ENCODE data around the gene SLC35F3.

The SLC35F3 gene

GRCh38 chr1:233936422-233936821, 31.9 kb downstream of the SLC35F3 start:
- POLR2A ChIA-PET, result no interaction called here
- CTCF ChIA-PET, result no interaction called here

GRCh38 chr1:233936842-233937241, 32.4 kb downstream of the SLC35F3 start:
- Histone ChIP-seq H3K27me3 (replicated peaks in 2 of 5; ENCODE audit: control insufficient read depth in 4 of 5, insufficient read depth in 5 of 5, low read length in 4 of 5) (peaks cover 0 to 6% (median 2%) of the 10 kb centered on the region in 5 experiments), H3K36me3 (ENCODE audit: control insufficient read depth in 4 of 4, insufficient read depth in 4 of 4, low read length in 3 of 4) (no peaks in the 10 kb centered on the region), H3K4me1 (ENCODE audit: control extremely low read depth in 1 of 4, control insufficient read depth in 4 of 4, insufficient read depth in 4 of 4, low read length in 3 of 4) (no peaks in the 10 kb centered on the region), H3K4me3 (ENCODE audit: control insufficient read depth in 1 of 7, extremely low read depth in 1 of 7, insufficient read depth in 4 of 7, low read depth in 2 of 7, low read length in 6 of 7) (no peak overlapping the region), H3K27ac (ENCODE audit: insufficient read depth in 1 of 2, low read depth in 1 of 2, low read length in 2 of 2, poor library complexity in 1 of 2, severe bottlenecking in 2 of 2) (no peak overlapping the region), H3K9me3 (ENCODE audit: control extremely low read depth in 1 of 5, control insufficient read depth in 4 of 5, insufficient read depth in 2 of 5, low read depth in 1 of 5, low read length in 4 of 5) (no peaks in the 10 kb centered on the region)
- CTCF ChIA-PET, result no interaction called here
- WGBS (ENCODE audit: insufficient coverage), result 83% methylated on average over 3 of the region's 3 CpGs
- no peak for DNase-seq
- POLR2A ChIA-PET, result no interaction called here

More at GRCh38 chr1:233936422-233936821, 31.9 kb downstream of the SLC35F3 start:
- Histone ChIP-seq H3K27ac (ENCODE audit: insufficient read depth in 1 of 2, low read depth in 1 of 2, low read length in 2 of 2, poor library complexity in 1 of 2, severe bottlenecking in 2 of 2) (no peak overlapping the region), H3K27me3 (replicated peaks in 2 of 5; ENCODE audit: control insufficient read depth in 4 of 5, insufficient read depth in 5 of 5, low read length in 4 of 5) (peaks cover 0 to 6% (median 2%) of the 10 kb centered on the region in 5 experiments), H3K4me3 (ENCODE audit: control insufficient read depth in 1 of 7, extremely low read depth in 1 of 7, insufficient read depth in 4 of 7, low read depth in 2 of 7, low read length in 6 of 7) (no peak overlapping the region), H3K9me3 (ENCODE audit: control extremely low read depth in 1 of 5, control insufficient read depth in 4 of 5, insufficient read depth in 2 of 5, low read depth in 1 of 5, low read length in 4 of 5) (no peaks in the 10 kb centered on the region), H3K4me1 (ENCODE audit: control extremely low read depth in 1 of 4, control insufficient read depth in 4 of 4, insufficient read depth in 4 of 4, low read length in 3 of 4) (no peaks in the 10 kb centered on the region), H3K36me3 (ENCODE audit: control insufficient read depth in 4 of 4, insufficient read depth in 4 of 4, low read length in 3 of 4) (no peaks in the 10 kb centered on the region)
- DNase-seq, result no peak
- WGBS (ENCODE audit: insufficient coverage), result 100% methylated on average over 1 of the region's 1 CpG

GRCh38 chr1:233938476-233938875, 34.0 kb downstream of the SLC35F3 start:
- POLR2A ChIA-PET, result no interaction called here

GRCh38 chr1:233939451-233939850, 35.0 kb downstream of the SLC35F3 start:
- no peak for DNase-seq
- H3K27ac ChIP-seq (ENCODE audit: insufficient read depth in 1 of 2, low read depth in 1 of 2, low read length in 2 of 2, poor library complexity in 1 of 2, severe bottlenecking in 2 of 2), result no peak overlapping the region
- no peaks in the 10 kb centered on the region for H3K36me3 ChIP-seq (ENCODE audit: control insufficient read depth in 4 of 4, insufficient read depth in 4 of 4, low read length in 3 of 4)
- no peaks in the 10 kb centered on the region for H3K4me1 ChIP-seq (ENCODE audit: control extremely low read depth in 1 of 4, control insufficient read depth in 4 of 4, insufficient read depth in 4 of 4, low read length in 3 of 4)
- no peaks in the 10 kb centered on the region for H3K9me3 ChIP-seq (ENCODE audit: control extremely low read depth in 1 of 5, control insufficient read depth in 4 of 5, insufficient read depth in 2 of 5, low read depth in 1 of 5, low read length in 4 of 5)
- POLR2A ChIA-PET, result no interaction called here
- 96% methylated on average over 5 of the region's 5 CpGs for WGBS (ENCODE audit: insufficient coverage)
- no peak overlapping the region for H3K4me3 ChIP-seq (ENCODE audit: control insufficient read depth in 1 of 7, extremely low read depth in 1 of 7, insufficient read depth in 4 of 7, low read depth in 2 of 7, low read length in 6 of 7)
- peaks cover 0 to 6% (median 2%) of the 10 kb centered on the region in 5 experiments for H3K27me3 ChIP-seq (replicated peaks in 2 of 5; ENCODE audit: control insufficient read depth in 4 of 5, insufficient read depth in 5 of 5, low read length in 4 of 5)
- CTCF ChIA-PET, result no interaction called here

More at GRCh38 chr1:233938476-233938875, 34.0 kb downstream of the SLC35F3 start:
- no peaks in the 10 kb centered on the region for H3K4me1 ChIP-seq (ENCODE audit: control extremely low read depth in 1 of 4, control insufficient read depth in 4 of 4, insufficient read depth in 4 of 4, low read length in 3 of 4)
- WGBS (ENCODE audit: insufficient coverage), result 96% methylated on average over 2 of the region's 2 CpGs
- no peak overlapping the region for H3K27ac ChIP-seq (ENCODE audit: insufficient read depth in 1 of 2, low read depth in 1 of 2, low read length in 2 of 2, poor library complexity in 1 of 2, severe bottlenecking in 2 of 2)
- H3K9me3 ChIP-seq (ENCODE audit: control extremely low read depth in 1 of 5, control insufficient read depth in 4 of 5, insufficient read depth in 2 of 5, low read depth in 1 of 5, low read length in 4 of 5), result no peaks in the 10 kb centered on the region
- no peak for DNase-seq
- CTCF ChIA-PET, result no interaction called here
- H3K27me3 ChIP-seq (replicated peaks in 2 of 5; ENCODE audit: control insufficient read depth in 4 of 5, insufficient read depth in 5 of 5, low read length in 4 of 5), result peaks cover 0 to 6% (median 2%) of the 10 kb centered on the region in 5 experiments
- H3K36me3 ChIP-seq (ENCODE audit: control insufficient read depth in 4 of 4, insufficient read depth in 4 of 4, low read length in 3 of 4), result no peaks in the 10 kb centered on the region
- H3K4me3 ChIP-seq (ENCODE audit: control insufficient read depth in 1 of 7, extremely low read depth in 1 of 7, insufficient read depth in 4 of 7, low read depth in 2 of 7, low read length in 6 of 7), result no peak overlapping the region

- ChIA-PET POLR2A (no interaction called here), CTCF (no interaction called here)
- Histone ChIP-seq H3K27ac (ENCODE audit: insufficient read depth in 1 of 2, low read depth in 1 of 2, low read length in 2 of 2, poor library complexity in 1 of 2, severe bottlenecking in 2 of 2) (no peak overlapping the region), H3K36me3 (ENCODE audit: control insufficient read depth in 4 of 4, insufficient read depth in 4 of 4, low read length in 3 of 4) (no peaks in the 10 kb centered on the region), H3K9me3 (ENCODE audit: control extremely low read depth in 1 of 5, control insufficient read depth in 4 of 5, insufficient read depth in 2 of 5, low read depth in 1 of 5, low read length in 4 of 5) (no peaks in the 10 kb centered on the region), H3K4me1 (ENCODE audit: control extremely low read depth in 1 of 4, control insufficient read depth in 4 of 4, insufficient read depth in 4 of 4, low read length in 3 of 4) (no peaks in the 10 kb centered on the region), H3K4me3 (ENCODE audit: control insufficient read depth in 1 of 7, extremely low read depth in 1 of 7, insufficient read depth in 4 of 7, low read depth in 2 of 7, low read length in 6 of 7) (no peak overlapping the region), H3K27me3 (replicated peaks in 2 of 5; ENCODE audit: control insufficient read depth in 4 of 5, insufficient read depth in 5 of 5, low read length in 4 of 5) (peaks cover 0 to 5% (median 2%) of the 10 kb centered on the region in 5 experiments)
- WGBS (ENCODE audit: insufficient coverage), result 87% methylated on average over 4 of the region's 5 CpGs
- no peak for DNase-seq
Measured at GRCh38 chr1:233940908-233941307, 36.4 kb downstream of the SLC35F3 start.

- H3K9me3 ChIP-seq (ENCODE audit: control extremely low read depth in 1 of 5, control insufficient read depth in 4 of 5, insufficient read depth in 2 of 5, low read depth in 1 of 5, low read length in 4 of 5), result peaks cover 0 to 2% (median 0%) of the 10 kb centered on the region in 5 experiments
- no peaks in the 10 kb centered on the region for H3K36me3 ChIP-seq (ENCODE audit: control insufficient read depth in 4 of 4, insufficient read depth in 4 of 4, low read length in 3 of 4)
- peaks cover 0 to 2% (median 0%) of the 10 kb centered on the region in 5 experiments for H3K27me3 ChIP-seq (replicated peaks in 2 of 5; ENCODE audit: control insufficient read depth in 4 of 5, insufficient read depth in 5 of 5, low read length in 4 of 5)
- no peak overlapping the region for H3K27ac ChIP-seq (ENCODE audit: insufficient read depth in 1 of 2, low read depth in 1 of 2, low read length in 2 of 2, poor library complexity in 1 of 2, severe bottlenecking in 2 of 2)
- H3K4me1 ChIP-seq (ENCODE audit: control extremely low read depth in 1 of 4, control insufficient read depth in 4 of 4, insufficient read depth in 4 of 4, low read length in 3 of 4), result no peaks in the 10 kb centered on the region
- ChIA-PET POLR2A (no interaction called here), CTCF (no interaction called here)
- DNase-seq, result no peak
- no peak overlapping the region for H3K4me3 ChIP-seq (ENCODE audit: control insufficient read depth in 1 of 7, extremely low read depth in 1 of 7, insufficient read depth in 4 of 7, low read depth in 2 of 7, low read length in 6 of 7)
- 85% methylated on average over 4 of the region's 4 CpGs for WGBS (ENCODE audit: insufficient coverage)
Measured at GRCh38 chr1:233944601-233945000, 40.1 kb downstream of the SLC35F3 start.

GRCh38 chr1:233945573-233945972, 41.1 kb downstream of the SLC35F3 start:
- ChIA-PET CTCF (no interaction called here), POLR2A (no interaction called here)
- Histone ChIP-seq H3K4me3 (ENCODE audit: control insufficient read depth in 1 of 7, extremely low read depth in 1 of 7, insufficient read depth in 4 of 7, low read depth in 2 of 7, low read length in 6 of 7) (no peak overlapping the region), H3K27me3 (replicated peaks in 2 of 5; ENCODE audit: control insufficient read depth in 4 of 5, insufficient read depth in 5 of 5, low read length in 4 of 5) (peaks cover 0 to 2% (median 0%) of the 10 kb centered on the region in 5 experiments), H3K27ac (ENCODE audit: insufficient read depth in 1 of 2, low read depth in 1 of 2, low read length in 2 of 2, poor library complexity in 1 of 2, severe bottlenecking in 2 of 2) (no peak overlapping the region), H3K9me3 (ENCODE audit: control extremely low read depth in 1 of 5, control insufficient read depth in 4 of 5, insufficient read depth in 2 of 5, low read depth in 1 of 5, low read length in 4 of 5) (peaks cover 0 to 4% (median 0%) of the 10 kb centered on the region in 5 experiments), H3K4me1 (ENCODE audit: control extremely low read depth in 1 of 4, control insufficient read depth in 4 of 4, insufficient read depth in 4 of 4, low read length in 3 of 4) (no peaks in the 10 kb centered on the region), H3K36me3 (ENCODE audit: control insufficient read depth in 4 of 4, insufficient read depth in 4 of 4, low read length in 3 of 4) (no peaks in the 10 kb centered on the region)
- DNase-seq, result no peak
- 83% methylated on average over 1 of the region's 3 CpGs for WGBS (ENCODE audit: insufficient coverage)

Data from common myeloid progenitor, CD34-positive (primary cell).